SK-N-SH treated with all-trans-retinoic acid at 6 μM for 48 hours (cell line): ENCODE results near the gene SCARB2.

ENCODE experiments used
- ATAC-seq: fragments of 200-7000 bp; cut with Tn5 transposase; 3 replicates; pipeline ENCODE4 v1.9.1; 2020; ENCODE audit warnings: mild to moderate bottlenecking, moderate library complexity
- BACH2 ChIP-seq: fragments of 250-450 bp; sonication (Bioruptor Pico); IDR thresholded peaks from 2 replicates; pipeline ENCODE4 v1.9.0; 2021; ENCODE audit warnings: mild to moderate bottlenecking, borderline replicate concordance
- CSDC2 ChIP-seq: fragments of 250-450 bp; sonication (Bioruptor Pico); IDR thresholded peaks from 2 replicates; pipeline ENCODE4 v1.5.0; 2020; ENCODE audit warnings: mild to moderate bottlenecking, moderate library complexity
- CSRNP3 ChIP-seq: fragments of 250-450 bp; sonication (Bioruptor Pico); IDR thresholded peaks from 2 replicates; pipeline ENCODE4 v1.5.1; 2021; ENCODE audit warnings: mild to moderate bottlenecking, moderate library complexity
- ESRRG ChIP-seq: fragments of 250-450 bp; sonication (Bioruptor Pico); IDR thresholded peaks from 2 replicates; pipeline ENCODE4 v1.6.1; 2021; ENCODE audit warnings: mild to moderate bottlenecking
- GLIS3 ChIP-seq: fragments of 250-450 bp; sonication (Bioruptor Pico); IDR thresholded peaks from 2 replicates; pipeline ENCODE4 v1.5.0; 2020; ENCODE audit warnings: mild to moderate bottlenecking, moderate library complexity
- ISL1 ChIP-seq: fragments of 250-450 bp; sonication (Bioruptor Pico); IDR thresholded peaks from 2 replicates; pipeline ENCODE4 v2.1.2; 2022; ENCODE audit warnings: mild to moderate bottlenecking, moderate library complexity
- OSR1 ChIP-seq: fragments of 250-450 bp; sonication (Bioruptor Pico); IDR thresholded peaks from 2 replicates; pipeline ENCODE4 v1.8.0; 2022; ENCODE audit warnings: moderate library complexity, mild to moderate bottlenecking, inconsistent platforms
- RARB ChIP-seq: fragments of 250-450 bp; sonication (Bioruptor Pico); IDR thresholded peaks from 2 replicates; pipeline ENCODE4 v1.8.0; 2021; ENCODE audit warnings: mild to moderate bottlenecking, moderate library complexity
- SNAI2 ChIP-seq: fragments of 250-450 bp; sonication (Bioruptor Pico); IDR thresholded peaks from 2 replicates; pipeline ENCODE4 v1.5.0; 2020; ENCODE audit warnings: mild to moderate bottlenecking, moderate library complexity
- TCF4 ChIP-seq: fragments of 250-450 bp; sonication (Bioruptor Pico); IDR thresholded peaks from 2 replicates; pipeline ENCODE4 v1.8.0; 2021; ENCODE audit warnings: mild to moderate bottlenecking, moderate library complexity, borderline replicate concordance
- TOX ChIP-seq: fragments of 250-450 bp; sonication (Bioruptor Pico); IDR thresholded peaks from 2 replicates; pipeline ENCODE4 v1.8.0; 2021; ENCODE audit warnings: mild to moderate bottlenecking, moderate library complexity, borderline replicate concordance
- ZC3H10 ChIP-seq: fragments of 250-450 bp; sonication (Bioruptor Pico); IDR thresholded peaks from 2 replicates; pipeline ENCODE4 v1.5.1; 2021; ENCODE audit warnings: mild to moderate bottlenecking, moderate library complexity
- ZFP3 ChIP-seq: fragments of 250-450 bp; sonication (Bioruptor Pico); IDR thresholded peaks from 2 replicates; pipeline ENCODE4 v1.5.0; 2020; ENCODE audit warnings: mild to moderate bottlenecking, moderate library complexity
- ZNF565 ChIP-seq: fragments of 450-650 bp; formaldehyde crosslinking; conservative IDR thresholded peaks from 2 replicates; pipeline ENCODE4 v1.5.0; 2020; ENCODE audit warnings: low read depth, mild to moderate bottlenecking, moderate library complexity
- ZNF70 ChIP-seq: fragments of 450-650 bp; formaldehyde crosslinking; IDR thresholded peaks from 2 replicates; pipeline ENCODE4 v1.5.0; 2020; ENCODE audit warnings: mild to moderate bottlenecking, moderate library complexity
- ZNF8 ChIP-seq: fragments of 450-650 bp; formaldehyde crosslinking; IDR thresholded peaks from 2 replicates; pipeline ENCODE4 v1.5.0; 2020; ENCODE audit warnings: mild to moderate bottlenecking, moderate library complexity
- TF ChIP-seq, protein P1 (sequence below): fragments of 250-450 bp; sonication (Bioruptor Pico); IDR thresholded peaks from 2 replicates; pipeline ENCODE4 v1.8.0; 2020; ENCODE audit warnings: mild to moderate bottlenecking, moderate library complexity, borderline replicate concordance
- TF ChIP-seq, protein P2 (sequence below): fragments of 250-450 bp; sonication (Bioruptor Pico); IDR thresholded peaks from 2 replicates; pipeline ENCODE4 v1.5.0; 2020; ENCODE audit warnings: mild to moderate bottlenecking, moderate library complexity
- TF ChIP-seq, protein P3 (sequence below): fragments of 250-450 bp; sonication (Bioruptor Pico); IDR thresholded peaks from 2 replicates; pipeline ENCODE4 v1.8.0; 2021; ENCODE audit warnings: low read depth, mild to moderate bottlenecking, moderate library complexity, borderline replicate concordance

SCARB2 gene

DNA sequence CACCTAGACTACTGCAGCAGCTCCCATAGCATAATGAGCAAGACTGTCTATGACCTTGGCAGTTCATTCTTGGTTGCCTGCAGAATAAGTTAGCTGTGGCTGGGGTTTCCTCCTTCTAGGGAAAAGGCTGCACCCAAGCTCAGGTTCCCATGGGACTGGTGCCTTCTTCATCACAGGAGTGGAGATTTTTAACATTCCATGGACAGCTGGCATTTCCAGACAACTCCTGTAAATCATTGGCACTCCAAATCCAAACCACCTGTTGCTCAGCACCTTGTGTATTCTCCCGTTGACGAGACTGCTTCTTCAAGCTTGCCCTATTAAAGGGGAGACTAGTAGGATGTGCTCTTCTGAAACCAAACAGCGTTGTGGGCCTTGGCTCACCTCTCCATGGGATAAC, 57.6 kb downstream of the SCARB2 start:
- no peak for TF ChIP-seq ZNF565 (CRISPR knock-in tag)
- TF ChIP-seq CSRNP3, result no peak
- TF ChIP-seq RARB (CRISPR knock-in tag), result no peak
- no peak for TF ChIP-seq TCF4 (CRISPR knock-in tag)
- ATAC-seq, result no peak; the same call in 2 of the 3 replicates

DNA sequence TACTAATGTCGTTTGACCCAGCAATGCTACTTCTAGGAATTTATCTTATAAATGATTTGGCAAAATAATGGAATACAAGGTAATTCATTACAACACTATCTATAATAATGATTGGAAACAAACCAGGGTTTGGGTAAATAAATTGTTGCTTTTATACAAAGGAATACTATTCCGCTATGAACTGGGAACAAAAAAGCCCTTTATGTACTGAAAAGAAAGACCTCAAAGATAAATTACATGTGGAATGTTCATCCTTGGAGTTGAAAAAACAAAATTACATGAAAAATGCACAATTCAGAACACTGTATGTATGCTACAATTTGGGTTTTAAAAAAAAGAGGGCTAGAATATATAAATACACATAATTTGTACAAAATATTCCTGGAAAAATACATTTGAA, 60.3 kb downstream of the SCARB2 start:
- no peak for TF ChIP-seq CSDC2 (CRISPR knock-in tag)
- no peak for TF ChIP-seq TCF4 (CRISPR knock-in tag)
- TF ChIP-seq ZNF70 (CRISPR knock-in tag), result no peak
- no peak for TF ChIP-seq ZFP3 (CRISPR knock-in tag)
- no peak for TF ChIP-seq ZC3H10 (CRISPR knock-in tag)
- TF ChIP-seq CSRNP3, result no peak
- TF ChIP-seq OSR1 (CRISPR knock-in tag), result no peak
- no peak for ATAC-seq

- TF ChIP-seq ZNF70 (CRISPR knock-in tag), result no peak; the same call in 1 of the 2 replicates
- TF ChIP-seq BACH2 (CRISPR knock-in tag), result no peak
- TF ChIP-seq OSR1 (CRISPR knock-in tag), result no peak
- no peak for TF ChIP-seq GLIS3 (CRISPR knock-in tag)
- no peak for TF ChIP-seq TOX (CRISPR knock-in tag)
- no peak for TF ChIP-seq ZNF565 (CRISPR knock-in tag)
- no peak for TF ChIP-seq ISL1 (CRISPR knock-in tag)
- TF ChIP-seq CSRNP3, result no peak
- TF ChIP-seq CSDC2 (CRISPR knock-in tag), result no peak
- TF ChIP-seq, protein P1, sequence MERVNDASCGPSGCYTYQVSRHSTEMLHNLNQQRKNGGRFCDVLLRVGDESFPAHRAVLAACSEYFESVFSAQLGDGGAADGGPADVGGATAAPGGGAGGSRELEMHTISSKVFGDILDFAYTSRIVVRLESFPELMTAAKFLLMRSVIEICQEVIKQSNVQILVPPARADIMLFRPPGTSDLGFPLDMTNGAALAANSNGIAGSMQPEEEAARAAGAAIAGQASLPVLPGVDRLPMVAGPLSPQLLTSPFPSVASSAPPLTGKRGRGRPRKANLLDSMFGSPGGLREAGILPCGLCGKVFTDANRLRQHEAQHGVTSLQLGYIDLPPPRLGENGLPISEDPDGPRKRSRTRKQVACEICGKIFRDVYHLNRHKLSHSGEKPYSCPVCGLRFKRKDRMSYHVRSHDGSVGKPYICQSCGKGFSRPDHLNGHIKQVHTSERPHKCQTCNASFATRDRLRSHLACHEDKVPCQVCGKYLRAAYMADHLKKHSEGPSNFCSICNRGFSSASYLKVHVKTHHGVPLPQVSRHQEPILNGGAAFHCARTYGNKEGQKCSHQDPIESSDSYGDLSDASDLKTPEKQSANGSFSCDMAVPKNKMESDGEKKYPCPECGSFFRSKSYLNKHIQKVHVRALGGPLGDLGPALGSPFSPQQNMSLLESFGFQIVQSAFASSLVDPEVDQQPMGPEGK, result no peak
- TF ChIP-seq, protein P2, sequence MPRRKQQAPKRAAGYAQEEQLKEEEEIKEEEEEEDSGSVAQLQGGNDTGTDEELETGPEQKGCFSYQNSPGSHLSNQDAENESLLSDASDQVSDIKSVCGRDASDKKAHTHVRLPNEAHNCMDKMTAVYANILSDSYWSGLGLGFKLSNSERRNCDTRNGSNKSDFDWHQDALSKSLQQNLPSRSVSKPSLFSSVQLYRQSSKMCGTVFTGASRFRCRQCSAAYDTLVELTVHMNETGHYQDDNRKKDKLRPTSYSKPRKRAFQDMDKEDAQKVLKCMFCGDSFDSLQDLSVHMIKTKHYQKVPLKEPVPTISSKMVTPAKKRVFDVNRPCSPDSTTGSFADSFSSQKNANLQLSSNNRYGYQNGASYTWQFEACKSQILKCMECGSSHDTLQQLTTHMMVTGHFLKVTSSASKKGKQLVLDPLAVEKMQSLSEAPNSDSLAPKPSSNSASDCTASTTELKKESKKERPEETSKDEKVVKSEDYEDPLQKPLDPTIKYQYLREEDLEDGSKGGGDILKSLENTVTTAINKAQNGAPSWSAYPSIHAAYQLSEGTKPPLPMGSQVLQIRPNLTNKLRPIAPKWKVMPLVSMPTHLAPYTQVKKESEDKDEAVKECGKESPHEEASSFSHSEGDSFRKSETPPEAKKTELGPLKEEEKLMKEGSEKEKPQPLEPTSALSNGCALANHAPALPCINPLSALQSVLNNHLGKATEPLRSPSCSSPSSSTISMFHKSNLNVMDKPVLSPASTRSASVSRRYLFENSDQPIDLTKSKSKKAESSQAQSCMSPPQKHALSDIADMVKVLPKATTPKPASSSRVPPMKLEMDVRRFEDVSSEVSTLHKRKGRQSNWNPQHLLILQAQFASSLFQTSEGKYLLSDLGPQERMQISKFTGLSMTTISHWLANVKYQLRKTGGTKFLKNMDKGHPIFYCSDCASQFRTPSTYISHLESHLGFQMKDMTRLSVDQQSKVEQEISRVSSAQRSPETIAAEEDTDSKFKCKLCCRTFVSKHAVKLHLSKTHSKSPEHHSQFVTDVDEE, result no peak
- TF ChIP-seq, protein P3, sequence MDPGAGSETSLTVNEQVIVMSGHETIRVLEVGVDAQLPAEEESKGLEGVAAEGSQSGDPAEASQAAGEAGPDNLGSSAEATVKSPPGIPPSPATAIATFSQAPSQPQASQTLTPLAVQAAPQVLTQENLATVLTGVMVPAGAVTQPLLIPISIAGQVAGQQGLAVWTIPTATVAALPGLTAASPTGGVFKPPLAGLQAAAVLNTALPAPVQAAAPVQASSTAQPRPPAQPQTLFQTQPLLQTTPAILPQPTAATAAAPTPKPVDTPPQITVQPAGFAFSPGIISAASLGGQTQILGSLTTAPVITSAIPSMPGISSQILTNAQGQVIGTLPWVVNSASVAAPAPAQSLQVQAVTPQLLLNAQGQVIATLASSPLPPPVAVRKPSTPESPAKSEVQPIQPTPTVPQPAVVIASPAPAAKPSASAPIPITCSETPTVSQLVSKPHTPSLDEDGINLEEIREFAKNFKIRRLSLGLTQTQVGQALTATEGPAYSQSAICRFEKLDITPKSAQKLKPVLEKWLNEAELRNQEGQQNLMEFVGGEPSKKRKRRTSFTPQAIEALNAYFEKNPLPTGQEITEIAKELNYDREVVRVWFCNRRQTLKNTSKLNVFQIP, result no peak
- no peak for TF ChIP-seq ZC3H10 (CRISPR knock-in tag)
- TF ChIP-seq ZFP3 (CRISPR knock-in tag), result no peak
- TF ChIP-seq ESRRG (CRISPR knock-in tag), result no peak
- TF ChIP-seq SNAI2 (CRISPR knock-in tag), result no peak
- TF ChIP-seq ZNF8 (CRISPR knock-in tag), result no peak
- no peak for TF ChIP-seq RARB (CRISPR knock-in tag)
- peak; percentile 99 for ATAC-seq
These were observed 65.3 kb downstream of the SCARB2 start, which contains the start of gene NUP54 for GRCh38 chr4:76148142-76148865. Gene NUP54 (minus strand): TSS chr4:76148397. CDS start chr4:76148374, 23 bp downstream.
